Testis (tissue), 3 donors: Measurements from ENCODE around the gene ARID1B. TPM values are rescaled to one million over a fixed set of nuclear protein-coding genes. Genes with fewer than 3 reads are reported as not detected.

Source experiments
- DNase-seq: peaks from one replicate; pipeline ENCODE4 v3.0.0-alpha.2; 2019
- H3K27ac ChIP-seq, 2 donors: fragments of 200-600 bp; sonication (generic); one replicate each; pipeline ENCODE4 v1.5.1; 2019
- H3K27me3 ChIP-seq: fragments of 200-600 bp; sonication (generic); one replicate; pipeline ENCODE4 v1.5.1; 2019
- H3K36me3 ChIP-seq: fragments of 200-600 bp; sonication (generic); one replicate; pipeline ENCODE4 v1.5.1; 2017; ENCODE audit warnings: low read depth; ENCODE audit errors: missing control alignments
- H3K4me1 ChIP-seq: fragments of 200-600 bp; sonication (generic); one replicate; pipeline ENCODE4 v1.5.1; 2019
- H3K4me3 ChIP-seq, 2 donors: fragments of 200-600 bp; sonication (generic); one replicate each; pipeline ENCODE4 v1.5.1; 2017 to 2019
- H3K9me3 ChIP-seq: fragments of 200-600 bp; sonication (generic); one replicate; pipeline ENCODE4 v1.5.1; 2017
- POLR2A ChIP-seq: fragments of 450-650 bp; IDR thresholded peaks from one replicate; pipeline ENCODE4 v1.6.1; 2017; ENCODE audit warnings: antibody characterized with exemption, mild to moderate bottlenecking, moderate library complexity
- WGBS, 2 donors: methylation state at CpG; one replicate each; pipeline ENCODE4 v1.1.5; 2018; 5-methylcytosine and 5-hydroxymethylcytosine counted together
- intact Hi-C: fragments of 100-400 bp; cut with DNase I; formaldehyde crosslinking; loops from one replicate; pipeline ENCODE4 v1.15.1; 2023; ENCODE audit warnings: low total_unique reads
- polyA plus RNA-seq: library from polyadenylated mRNA; stranded (reverse); fragments of 350-450 nt; fragmentation: Illumina TruSeq; extraction: RNeasy Lipid Tissue Mini Kit (QIAGEN cat#74804); gene quantifications from one replicate; pipeline ENCODE4 v1.2.3, GENCODE V29; 2014; ENCODE audit warnings: low read depth, low replicate concordance; ENCODE audit not compliant: insufficient read depth
- total RNA-seq, 2 donors: library from RNA; depleted of rRNA; stranded (reverse); fragments of >200 nt; gene quantifications; one replicate each; pipeline ENCODE4 v1.2.3, GENCODE V29; 2016
- TF ChIP-seq, protein P1 (sequence below), 3 experiments: fragments of 450-650 bp in 2 of 3; fragments of 200-600 bp in 1 of 3; sonication (generic) in 1 of 3; IDR thresholded peaks; one replicate each; pipeline ENCODE4 v1.5.1; 2016 to 2019; ENCODE audit warnings: antibody characterized with exemption in 3 of 3, mild to moderate bottlenecking in 2 of 3, moderate library complexity in 1 of 3

ARID1B gene
- total and polyA plus RNA-seq, 3 donors from 2014 or later = 26.2 to 126 (median 103) TPM

DNA sequence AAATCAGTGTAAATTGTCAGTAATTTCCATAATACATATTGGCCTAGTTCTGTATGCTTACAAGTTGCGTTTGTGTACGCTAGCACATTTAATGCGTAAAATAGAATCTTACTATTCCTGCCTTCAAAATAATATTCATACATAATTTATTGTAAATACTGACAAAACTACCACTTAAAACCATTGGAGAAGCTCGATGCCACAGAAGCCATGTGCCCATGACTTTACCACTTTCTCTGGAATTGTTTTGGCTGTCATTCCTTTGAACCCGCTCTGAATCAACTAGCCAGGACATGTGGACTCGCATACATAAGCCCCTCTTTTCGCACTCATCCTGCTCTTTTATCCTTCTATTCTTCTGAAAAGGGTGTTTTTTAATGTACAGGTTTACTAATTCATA, 394.6 kb downstream of the ARID1B start:
- H3K4me3 ChIP-seq = no peak overlapping the region
- H3K9me3 ChIP-seq = no peaks in the 10 kb centered on the region
- no peak for DNase-seq
- no peaks in the 10 kb centered on the region for H3K27me3 ChIP-seq
- WGBS, 2 donors = 92 to 93% methylated on average over 7 of the region's 7 CpGs
- no peak overlapping the region for H3K27ac ChIP-seq
- no peaks in the 10 kb centered on the region for H3K36me3 ChIP-seq
- no peak for TF ChIP-seq POLR2A
- TF ChIP-seq, protein P1, sequence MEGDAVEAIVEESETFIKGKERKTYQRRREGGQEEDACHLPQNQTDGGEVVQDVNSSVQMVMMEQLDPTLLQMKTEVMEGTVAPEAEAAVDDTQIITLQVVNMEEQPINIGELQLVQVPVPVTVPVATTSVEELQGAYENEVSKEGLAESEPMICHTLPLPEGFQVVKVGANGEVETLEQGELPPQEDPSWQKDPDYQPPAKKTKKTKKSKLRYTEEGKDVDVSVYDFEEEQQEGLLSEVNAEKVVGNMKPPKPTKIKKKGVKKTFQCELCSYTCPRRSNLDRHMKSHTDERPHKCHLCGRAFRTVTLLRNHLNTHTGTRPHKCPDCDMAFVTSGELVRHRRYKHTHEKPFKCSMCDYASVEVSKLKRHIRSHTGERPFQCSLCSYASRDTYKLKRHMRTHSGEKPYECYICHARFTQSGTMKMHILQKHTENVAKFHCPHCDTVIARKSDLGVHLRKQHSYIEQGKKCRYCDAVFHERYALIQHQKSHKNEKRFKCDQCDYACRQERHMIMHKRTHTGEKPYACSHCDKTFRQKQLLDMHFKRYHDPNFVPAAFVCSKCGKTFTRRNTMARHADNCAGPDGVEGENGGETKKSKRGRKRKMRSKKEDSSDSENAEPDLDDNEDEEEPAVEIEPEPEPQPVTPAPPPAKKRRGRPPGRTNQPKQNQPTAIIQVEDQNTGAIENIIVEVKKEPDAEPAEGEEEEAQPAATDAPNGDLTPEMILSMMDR (IDR thresholded peaks at IDR 0.05) = no peak
- no peaks in the 10 kb centered on the region for H3K4me1 ChIP-seq
- intact Hi-C loops = no loop called here

DNA sequence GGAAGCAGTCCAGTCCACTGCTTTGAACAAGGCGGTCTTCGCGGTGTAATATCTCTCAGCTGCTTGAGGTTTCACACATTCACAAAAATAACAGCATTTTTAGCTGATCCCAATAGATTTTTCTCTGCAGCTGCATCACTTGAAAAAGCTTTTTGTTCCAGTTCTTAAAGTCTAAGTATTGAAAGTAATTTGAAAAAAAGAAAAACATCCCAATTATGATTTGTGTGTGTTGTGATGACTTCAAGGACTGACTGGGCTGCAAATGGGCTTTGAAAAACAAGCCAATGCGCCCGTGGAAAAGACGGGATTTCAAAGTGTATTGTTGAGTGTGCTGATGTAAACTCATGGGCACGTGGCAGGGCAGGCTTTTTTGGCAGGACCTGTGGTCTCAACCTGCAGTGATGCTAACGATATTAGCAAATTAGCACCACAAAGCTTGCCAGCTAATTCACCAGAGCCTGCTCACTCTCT, 395.1 kb downstream of the ARID1B start:
- Histone ChIP-seq H3K9me3 (no peaks in the 10 kb centered on the region), H3K36me3 (no peaks in the 10 kb centered on the region), H3K4me1 (no peaks in the 10 kb centered on the region), H3K4me3 (no peak overlapping the region), H3K27me3 (no peaks in the 10 kb centered on the region), H3K27ac (no peak overlapping the region)
- 57 to 65% methylated on average over 8 of the region's 8 CpGs for WGBS, 2 donors
- no peak for TF ChIP-seq POLR2A
- TF ChIP-seq, protein P1 (IDR thresholded peaks at IDR 0.05) = no peak
- DNase-seq = no peak
- intact Hi-C loops = no loop called here

DNA sequence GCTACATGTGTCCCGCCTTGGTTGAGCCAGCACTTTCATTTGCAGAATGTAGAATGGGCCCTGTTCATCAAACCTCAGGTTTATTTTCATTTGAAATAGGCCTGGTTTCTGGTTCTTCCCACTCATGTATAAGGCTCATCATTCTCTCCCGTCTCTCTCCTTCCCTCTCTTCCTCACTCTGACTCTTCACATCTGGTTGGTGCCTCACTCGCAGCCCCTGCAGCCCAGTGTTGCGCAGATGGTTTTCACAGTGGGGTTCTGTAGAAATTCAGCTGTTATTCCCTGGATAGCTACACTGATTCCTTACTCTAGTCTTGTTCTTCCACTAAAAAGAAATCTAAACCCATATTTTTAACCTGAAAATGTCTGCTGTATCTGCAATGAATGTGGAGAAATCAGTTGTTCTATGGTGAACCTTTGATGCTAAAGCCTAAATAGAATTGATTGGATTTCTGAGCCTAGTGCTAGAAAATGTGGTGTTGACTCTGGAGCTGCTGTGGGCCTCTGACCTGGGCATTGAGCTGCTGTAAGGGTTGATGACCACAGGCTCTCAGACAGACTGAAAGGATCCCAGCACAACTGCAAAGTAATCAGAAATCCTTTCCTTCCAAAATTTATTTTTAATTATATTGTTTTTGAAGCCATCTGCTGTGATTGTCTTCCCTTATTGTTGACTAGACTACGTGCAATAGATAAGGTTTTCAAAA, 395.8 kb downstream of the ARID1B start:
- DNase-seq = no peak
- intact Hi-C loops = no loop called here
- WGBS, 2 donors = 80 to 82% methylated on average over 5 of the region's 5 CpGs
- Histone ChIP-seq H3K36me3 (no peaks in the 10 kb centered on the region), H3K4me1 (no peaks in the 10 kb centered on the region), H3K9me3 (no peaks in the 10 kb centered on the region), H3K4me3 (no peak overlapping the region), H3K27ac (no peak overlapping the region), H3K27me3 (no peaks in the 10 kb centered on the region)
- no peak for TF ChIP-seq POLR2A
- TF ChIP-seq, protein P1 (IDR thresholded peaks at IDR 0.05) = no peak

DNA sequence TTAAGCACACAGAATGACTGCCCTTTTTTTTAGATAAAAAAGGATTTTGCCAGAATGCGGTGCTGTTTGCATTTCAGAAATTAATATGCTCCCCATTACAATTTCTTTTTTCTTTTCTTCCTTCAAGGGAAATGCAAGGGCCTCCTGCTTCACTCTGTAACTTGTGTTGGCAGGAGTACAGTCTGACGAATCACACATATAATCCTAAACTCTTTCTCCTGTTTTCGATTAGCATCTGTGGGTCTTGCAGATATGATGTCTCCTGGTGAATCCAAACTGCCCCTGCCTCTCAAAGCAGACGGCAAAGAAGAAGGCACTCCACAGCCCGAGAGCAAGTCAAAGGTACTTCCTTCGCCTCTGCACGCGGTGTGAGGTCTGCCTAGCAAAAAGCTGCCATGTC, 396.6 kb downstream of the ARID1B start:
- intact Hi-C loops = no loop called here
- Histone ChIP-seq H3K4me3 (no peak overlapping the region), H3K36me3 (no peaks in the 10 kb centered on the region), H3K27ac (no peak overlapping the region), H3K27me3 (no peaks in the 10 kb centered on the region), H3K4me1 (no peaks in the 10 kb centered on the region), H3K9me3 (no peaks in the 10 kb centered on the region)
- WGBS, 2 donors = 89 to 92% methylated on average over 8 of the region's 8 CpGs
- no peak for DNase-seq
- TF ChIP-seq, protein P1 (IDR thresholded peaks at IDR 0.05) = no peak
- no peak for TF ChIP-seq POLR2A

DNA sequence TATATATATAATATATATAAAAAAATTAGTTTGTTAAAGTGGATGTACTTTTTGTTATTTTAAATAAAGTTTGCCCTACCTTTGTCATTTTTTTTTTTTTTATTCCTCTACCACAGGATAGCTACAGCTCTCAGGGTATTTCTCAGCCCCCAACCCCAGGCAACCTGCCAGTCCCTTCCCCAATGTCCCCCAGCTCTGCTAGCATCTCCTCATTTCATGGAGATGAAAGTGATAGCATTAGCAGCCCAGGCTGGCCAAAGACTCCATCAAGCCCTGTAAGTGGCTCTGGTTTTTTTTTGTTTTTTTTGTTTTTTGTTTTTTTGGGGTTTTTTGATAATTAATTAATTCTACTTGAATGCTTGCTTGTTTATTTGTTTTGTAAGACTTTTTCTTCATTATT, 397.6 kb downstream of the ARID1B start:
- DNase-seq = no peak
- Histone ChIP-seq H3K4me1 (no peaks in the 10 kb centered on the region), H3K9me3 (no peaks in the 10 kb centered on the region), H3K36me3 (no peaks in the 10 kb centered on the region), H3K27me3 (no peaks in the 10 kb centered on the region), H3K4me3 (no peak overlapping the region), H3K27ac (no peak overlapping the region)
- TF ChIP-seq, protein P1 (IDR thresholded peaks at IDR 0.05) = no peak
- TF ChIP-seq POLR2A = no peak
- intact Hi-C loops = no loop called here
